ENCODE data around the gene TYMS.

Gene TYMS

DNA sequence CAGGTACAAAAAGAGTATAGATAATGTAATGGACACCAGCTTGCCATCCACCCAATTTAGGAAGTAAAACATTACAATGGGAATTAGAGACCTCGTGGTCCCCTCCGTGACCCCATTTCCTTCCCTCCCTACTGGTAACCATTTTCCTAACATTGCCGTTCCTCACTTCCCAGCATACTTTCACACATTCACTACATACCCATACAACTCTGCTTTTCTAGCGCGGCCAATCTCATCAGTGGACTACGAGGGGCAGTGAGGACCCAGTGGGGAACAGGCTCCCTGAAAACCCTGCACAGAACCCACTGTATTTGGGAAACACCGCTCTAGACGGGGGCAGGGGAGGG, 53.8 kb downstream of the TYMS start:
- no peak for DNase-seq (ENCODE audit: low read depth in 2 of 2)

DNA sequence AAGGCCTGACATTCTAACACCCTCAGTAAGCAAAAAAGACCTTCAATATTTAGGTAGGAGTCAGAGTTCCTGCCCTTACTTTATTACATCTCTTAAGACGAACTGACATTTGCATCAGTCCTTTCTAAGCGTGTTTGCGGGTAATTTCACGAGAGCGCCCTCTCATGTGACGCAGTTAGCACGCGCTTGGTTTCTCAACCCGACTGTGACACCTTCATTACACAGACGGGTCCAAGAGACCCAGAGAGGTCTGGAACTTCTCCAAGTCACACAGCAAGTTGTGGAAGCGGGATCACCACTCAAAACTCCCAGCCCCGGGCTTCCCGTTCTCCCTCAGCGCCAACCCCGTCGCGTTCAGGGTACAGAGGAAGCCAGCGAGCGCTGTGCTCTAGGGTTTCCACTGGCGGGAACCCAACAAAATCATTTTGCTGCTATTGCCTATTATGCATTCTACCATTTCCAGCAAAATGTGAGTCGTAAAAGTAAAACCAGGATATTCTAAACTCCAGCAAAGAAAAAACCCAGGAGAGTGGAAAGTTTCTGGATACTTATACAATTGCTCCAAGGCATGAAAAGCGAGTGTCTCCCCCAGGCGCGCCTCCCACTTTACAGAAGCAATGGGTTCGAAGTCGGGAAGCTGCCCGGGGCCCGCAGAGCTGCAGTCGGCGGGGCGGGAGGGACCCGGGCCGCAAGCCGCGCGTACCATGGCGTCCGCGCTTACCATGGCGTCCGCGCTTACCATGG, 54.4 kb downstream of the TYMS start:
- DNase-seq (ENCODE audit: low read depth in 2 of 2), result peak; percentile 53 to 64

DNA sequence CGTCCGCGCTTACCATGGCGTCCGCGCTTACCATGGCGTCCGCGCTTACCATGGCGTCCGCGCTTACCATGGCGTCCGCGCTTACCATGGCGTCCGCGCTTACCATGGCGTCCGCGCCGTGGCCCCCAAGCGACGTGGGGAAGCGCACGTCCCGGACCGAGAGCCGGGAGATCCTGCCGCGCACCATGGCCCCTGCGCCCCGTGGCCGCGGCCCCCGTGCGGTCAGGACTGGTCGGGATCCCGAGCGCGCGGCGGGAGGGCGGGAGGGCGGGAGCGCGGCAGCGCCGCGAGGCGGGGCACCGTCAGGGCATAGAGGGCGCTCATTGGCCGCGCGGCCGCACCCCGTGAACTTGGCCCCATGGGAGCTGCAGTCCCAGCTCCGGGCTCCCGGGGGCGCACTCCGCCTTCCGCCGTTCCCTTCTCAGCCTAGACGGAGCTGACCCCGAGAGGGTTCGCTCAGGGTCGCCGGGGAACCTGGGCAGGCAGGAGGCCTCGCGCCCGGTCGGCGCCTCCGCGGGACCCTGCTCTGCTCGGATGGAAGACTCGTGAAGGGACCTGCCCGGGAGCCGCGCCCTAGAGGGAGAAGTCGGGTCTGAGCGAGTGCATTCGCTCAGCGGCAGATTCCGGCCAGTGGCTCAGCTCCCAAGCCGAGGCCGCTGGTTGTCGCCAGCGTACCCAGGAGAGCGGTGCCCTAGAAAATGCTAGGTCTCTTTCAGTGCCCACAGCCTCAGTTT, 55.1 kb downstream of the TYMS start, which contains the start of gene ENOSF1:
Gene ENOSF1 (minus strand): TSS at position 230 of the 734 bp plus-strand sequence. CDS start 43 bp downstream, at position 187.
- DNase-seq (ENCODE audit: low read depth in 2 of 2), result peak; percentile 85 to 86

DNA sequence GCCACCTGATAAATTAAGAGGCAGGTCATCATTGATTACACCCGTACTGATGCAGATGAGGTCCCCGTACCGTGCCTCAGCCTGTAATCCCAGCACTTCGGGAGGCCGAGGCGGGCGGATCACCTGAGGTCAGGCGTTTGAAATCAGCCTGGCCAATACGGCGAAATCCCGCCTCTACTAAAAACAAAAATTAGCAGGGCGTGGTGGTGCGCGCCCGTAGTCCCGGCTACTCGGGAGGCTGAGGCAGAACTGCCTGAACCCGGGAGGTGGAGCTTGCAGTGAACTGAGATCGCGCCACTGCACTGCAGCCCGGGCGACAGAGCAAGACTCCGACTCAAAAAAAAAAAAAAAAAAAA, 55.7 kb downstream of the TYMS start:
- no peak for DNase-seq (ENCODE audit: low read depth in 2 of 2)

DNA sequence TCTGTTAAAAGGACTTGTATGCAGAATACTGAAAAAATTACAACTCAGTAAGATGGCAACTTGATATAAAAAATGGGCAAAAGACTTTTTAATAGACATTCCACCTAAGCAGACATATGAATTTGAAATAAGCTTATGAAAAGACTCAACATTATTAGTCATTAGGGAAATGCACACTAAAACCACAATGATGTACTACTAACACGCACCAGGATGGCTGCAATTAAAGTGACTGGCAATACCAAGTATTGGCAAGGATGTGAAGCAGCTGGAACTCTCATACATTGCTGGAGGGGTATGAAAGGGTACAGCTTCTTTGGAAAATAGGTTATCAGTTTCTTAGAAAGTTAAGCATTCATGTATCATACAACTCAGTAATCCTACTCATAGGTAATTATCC, 58.2 kb downstream of the TYMS start:
- DNase-seq (ENCODE audit: low read depth in 2 of 2), result no peak

DNA sequence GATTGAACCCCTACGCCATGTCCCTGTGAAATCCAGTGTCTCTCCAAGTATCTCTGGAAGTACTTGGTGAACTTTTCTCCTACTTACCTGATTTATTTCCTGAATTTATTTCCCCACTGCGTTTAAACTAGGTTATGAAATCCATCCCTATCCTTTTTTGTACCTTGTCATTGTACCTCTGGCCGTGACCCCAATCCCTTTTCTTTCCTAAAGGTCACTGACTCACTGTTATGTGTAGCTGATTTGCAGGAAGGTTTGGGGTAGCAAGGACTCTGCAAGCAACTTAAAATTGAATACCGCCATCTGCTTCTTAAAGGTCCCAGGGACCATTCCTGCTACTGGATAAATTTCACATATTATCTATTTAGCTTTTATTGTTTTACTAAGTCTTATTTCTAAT, 59.5 kb downstream of the TYMS start:
- DNase-seq (ENCODE audit: low read depth in 2 of 2), result no peak
